Suppressor macrophage (primary cell): ENCODE results near the gene PRM3.

ENCODE experiments used
- DNase-seq, 4 experiments: peaks; one replicate each; pipeline ENCODE4 v3.0.0-alpha.2; 2020 to 2022
- total RNA-seq, 17 experiments: gene quantifications; one replicate each; lab custom pipeline; 2026; ENCODE audit warnings: mixed read lengths in 6 of 17, inconsistent platforms in 3 of 17; lab: John Stamatoyannopoulos, UW

The PRM3 gene
- total RNA-seq: 0 to 0.33 (median 0) reads per million in 17 experiments

- DNase-seq: no peak
These were observed at the start of gene PRM3 for GRCh38 chr16:11272921-11273720. Gene PRM3, minus strand, starts transcription at chr16:11273629. Its CDS starts 34 bp downstream, at chr16:11273595.

- DNase-seq: no peak
These were observed 49.4 kb upstream of the PRM3 start for GRCh38 chr16:11322823-11323222.

- DNase-seq: no peak
These were observed 48.2 kb upstream of the PRM3 start for GRCh38 chr16:11321662-11322061.

GRCh38 chr16:11320170-11320569 is 46.7 kb upstream of the PRM3 start:
- DNase-seq: no peak

- DNase-seq: peak in 1 of 4 experiments; percentile 29
These were observed 46.2 kb upstream of the PRM3 start for GRCh38 chr16:11319529-11320146.

GRCh38 chr16:11318817-11319216 is 45.4 kb upstream of the PRM3 start:
- no peak for DNase-seq

- no peak for DNase-seq
These were observed 43.0 kb upstream of the PRM3 start for GRCh38 chr16:11316331-11317015.

- DNase-seq: no peak
These were observed 42.1 kb upstream of the PRM3 start for GRCh38 chr16:11315510-11315909.

- no peak for DNase-seq
These were observed 41.0 kb upstream of the PRM3 start for GRCh38 chr16:11314309-11314894.

GRCh38 chr16:11313493-11314308 is 40.3 kb upstream of the PRM3 start:
- DNase-seq: no peak

- no peak for DNase-seq
These were observed 39.5 kb upstream of the PRM3 start for GRCh38 chr16:11312718-11313492.

- peak; percentile 29 to 50 (median 44) for DNase-seq
These were observed 37.6 kb upstream of the PRM3 start for GRCh38 chr16:11310997-11311561.

- no peak for DNase-seq
These were observed 37.2 kb upstream of the PRM3 start for GRCh38 chr16:11310634-11310977.

- DNase-seq: peak in 1 of 4 experiments; percentile 33
These were observed 36.6 kb upstream of the PRM3 start for GRCh38 chr16:11309895-11310633.

- no peak for DNase-seq
These were observed 35.3 kb upstream of the PRM3 start for GRCh38 chr16:11308493-11309283.

- peak in 2 of 4 experiments; percentile 17 to 31 for DNase-seq
These were observed 34.4 kb upstream of the PRM3 start for GRCh38 chr16:11307639-11308492.

GRCh38 chr16:11306997-11307638 is 33.7 kb upstream of the PRM3 start:
- peak in 3 of 4 experiments; percentile 34 to 51 (median 41) for DNase-seq

- no peak for DNase-seq
These were observed 33.0 kb upstream of the PRM3 start for GRCh38 chr16:11306381-11306780.
